Epithelial cell of proximal tubule (primary cell): ENCODE measurements around the gene INTS1. TPM values are rescaled to one million over a fixed set of nuclear protein-coding genes. Genes with fewer than 3 reads are reported as not detected.
"Not testable (repeated sequence)": the region's sequence is repeated elsewhere in the genome, so short reads cannot be mapped to it uniquely, and the experiment has no call there.

ENCODE experiments used
- DNase-seq: peaks from one replicate; pipeline ENCODE4 v3.0.0-alpha.2; 2011; ENCODE audit warnings: low read depth
- H3K4me3 ChIP-seq: 2 replicates; pipeline ENCODE4 v1.5.1; 2011; ENCODE audit warnings: low read depth, mild to moderate bottlenecking, low read length
- CTCF ChIP-seq: conservative IDR thresholded peaks from 2 replicates; pipeline ENCODE4 v1.5.1; 2012; ENCODE audit warnings: low read depth, mild to moderate bottlenecking, low read length
- total RNA-seq: library from RNA; depleted of rRNA; stranded (reverse); fragments of >200 nt; gene quantifications from 2 replicates; pipeline ENCODE4 v1.2.3, GENCODE V29; 2015

Gene INTS1
- total RNA-seq, 1 donor from 2014 or later, result 88.2 TPM

DNA sequence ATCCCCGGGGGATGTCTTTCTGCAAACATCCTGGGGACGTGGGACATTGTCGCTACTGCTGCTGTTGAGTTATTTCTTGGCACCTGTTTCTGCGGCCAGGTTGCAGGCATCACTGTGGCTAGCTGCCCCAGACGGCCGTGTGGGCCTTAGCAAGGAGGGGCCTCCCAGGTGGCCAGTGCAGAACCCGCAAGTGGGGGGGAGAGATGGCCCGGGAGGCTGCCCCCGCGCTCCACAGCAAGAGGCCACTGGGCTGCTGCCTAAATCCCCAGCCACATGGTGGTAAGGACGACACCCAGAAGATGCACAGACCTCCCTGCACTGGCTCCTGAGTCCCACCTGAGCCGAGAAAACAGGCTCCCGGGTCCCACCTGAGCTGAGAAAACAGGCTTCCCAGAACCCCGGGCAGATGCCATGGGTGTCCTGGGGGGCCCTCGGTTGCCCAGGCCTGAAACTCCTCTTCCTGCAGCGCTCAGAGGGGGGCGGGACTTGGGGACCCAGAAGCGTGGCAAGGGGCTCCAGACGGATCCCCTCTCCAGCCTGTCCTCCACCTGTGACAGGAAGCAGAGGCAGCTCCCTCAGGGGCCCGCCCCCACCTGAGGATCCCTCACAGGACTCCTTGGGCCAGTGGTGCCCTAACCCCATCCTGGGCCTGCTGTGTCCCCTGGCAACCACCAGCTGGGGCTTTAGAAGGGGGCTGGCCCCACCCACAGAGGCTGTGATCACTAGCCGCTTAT, 25.4 kb upstream of the INTS1 start:
- H3K4me3 ChIP-seq, result no peak overlapping the region
- DNase-seq, result no peak
- TF ChIP-seq CTCF, result no peak

- TF ChIP-seq CTCF, result no peak
- no peak for DNase-seq
- no peak overlapping the region for H3K4me3 ChIP-seq
Measured at GRCh38 chr7:1526271-1526754, 22.1 kb upstream of the INTS1 start.

DNA sequence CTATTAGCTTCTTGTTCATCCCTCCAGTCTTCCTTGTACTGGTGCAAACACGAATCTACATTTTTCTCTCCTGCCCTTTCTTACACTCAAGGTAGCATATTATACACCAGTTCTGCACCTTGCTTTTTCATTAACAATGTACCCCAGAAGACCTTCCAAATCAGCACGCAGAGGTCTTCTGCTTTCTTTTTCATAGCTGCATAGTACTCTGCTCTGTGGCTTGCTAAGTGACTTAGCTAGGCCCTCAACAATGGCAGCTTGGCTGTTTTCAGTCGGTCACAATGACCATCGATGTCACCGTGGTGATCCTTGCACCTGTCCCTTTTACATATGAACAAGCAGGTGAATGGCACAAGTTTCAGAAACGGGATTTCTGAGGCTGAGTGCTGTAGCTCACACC, 21.2 kb upstream of the INTS1 start:
- TF ChIP-seq CTCF, result no peak
- DNase-seq, result no peak

DNA sequence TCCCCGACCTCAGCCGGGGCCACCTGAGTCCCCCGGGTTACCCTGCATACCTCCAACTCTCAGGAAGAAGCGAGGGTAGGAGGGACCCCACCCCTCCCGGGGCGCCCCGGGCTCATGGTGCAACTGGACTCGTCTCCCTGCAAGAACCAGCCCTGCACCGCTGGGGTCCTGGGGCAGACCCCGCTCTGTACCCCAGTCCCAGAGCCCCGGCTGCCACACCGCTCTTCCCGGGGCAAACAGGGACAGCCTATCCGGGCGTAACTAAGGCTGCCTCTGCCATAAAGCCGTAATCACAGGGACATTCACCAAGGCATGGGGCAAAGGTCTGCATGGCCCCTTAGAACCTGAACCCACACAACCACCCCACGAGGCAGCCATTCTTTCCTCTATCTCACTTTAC, 19.7 kb upstream of the INTS1 start:
- TF ChIP-seq CTCF, result no peak
- DNase-seq, result no peak
- H3K4me3 ChIP-seq, result no peak overlapping the region

More for the DNA sequence above, 21.2 kb upstream of the INTS1 start:
- H3K4me3 ChIP-seq, result no peak overlapping the region

DNA sequence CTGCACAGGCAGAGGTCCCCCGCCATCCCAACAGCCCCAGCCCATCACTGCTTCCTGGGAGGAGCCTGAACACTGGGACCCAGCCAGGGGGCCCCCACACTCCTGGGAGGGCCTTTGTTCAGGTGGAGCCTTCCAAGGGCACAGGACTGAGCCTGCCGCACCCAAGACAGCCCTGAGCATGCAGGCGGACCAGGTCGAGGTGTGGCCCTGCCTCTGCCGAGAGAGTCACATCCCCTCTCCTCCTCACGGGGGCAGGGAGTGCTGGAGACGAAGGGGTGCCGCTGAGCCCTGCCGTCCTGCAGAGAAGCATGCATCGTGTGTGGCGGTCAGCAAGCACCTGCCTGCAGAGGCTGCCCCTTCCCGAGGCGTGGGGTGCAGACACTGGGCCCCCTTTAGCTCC, 19.0 kb upstream of the INTS1 start:
- DNase-seq, result no peak
- H3K4me3 ChIP-seq, result no peak overlapping the region
- TF ChIP-seq CTCF, result no peak

DNA sequence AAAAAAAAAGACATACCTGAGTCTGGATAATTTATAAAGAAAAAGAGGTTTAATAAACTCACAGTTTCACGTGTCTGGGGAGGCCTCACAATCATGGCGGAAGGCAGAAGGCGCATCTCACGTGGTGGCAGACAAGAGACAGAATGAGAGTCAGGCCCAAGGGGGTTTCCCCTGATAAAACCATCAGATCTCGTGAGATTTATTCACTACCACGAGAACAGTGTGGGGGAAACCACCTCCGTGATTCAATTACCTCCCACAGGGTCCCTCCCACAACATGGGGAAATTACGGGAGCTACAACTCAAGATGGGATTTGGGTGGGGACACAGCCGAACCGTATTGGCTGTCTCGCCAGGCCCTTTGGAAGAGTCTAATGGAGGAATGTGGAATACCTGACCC, 17.3 kb upstream of the INTS1 start:
- no peak overlapping the region for H3K4me3 ChIP-seq
- TF ChIP-seq CTCF, result no peak
- no peak for DNase-seq

- no peak for DNase-seq
- no peak overlapping the region for H3K4me3 ChIP-seq
- no peak for TF ChIP-seq CTCF
Measured at GRCh38 chr7:1520539-1521234, 16.5 kb upstream of the INTS1 start.

- not testable (repeated sequence) for H3K4me3 ChIP-seq, DNase-seq
Measured at GRCh38 chr7:1519322-1519922, 15.2 kb upstream of the INTS1 start.
